ENCODE measurements around the gene CSMD2. TPM values are rescaled to one million over a fixed set of nuclear protein-coding genes. Genes with fewer than 3 reads are reported as not detected.
"Not testable (repeated sequence)": the region's sequence is repeated elsewhere in the genome, so short reads cannot be mapped to it uniquely, and the experiment has no call there.

CSMD2 gene
- total RNA-seq, 4 donors from 2014 or later = 0.60 to 2.5 (median 1.2) TPM

GRCh38 chr1:34019741-34020552 is 145.1 kb downstream of the CSMD2 start:
- 77 to 79% methylated on average over 7 of the region's 7 CpGs for WGBS, 2 donors
- Histone ChIP-seq H3K4me1 (no peaks in the 10 kb centered on the region), H3K27ac (no peak overlapping the region), H3K9me3 (no peaks in the 10 kb centered on the region), H3K27me3 (no peaks in the 10 kb centered on the region), H3K4me3 (no peak overlapping the region), H3K36me3 (no peaks in the 10 kb centered on the region)
- no peak for DNase-seq (ENCODE audit: low spot score in 2 of 2)
- TF ChIP-seq EP300 (IDR thresholded peaks at IDR 0.05) = no peak

DNA sequence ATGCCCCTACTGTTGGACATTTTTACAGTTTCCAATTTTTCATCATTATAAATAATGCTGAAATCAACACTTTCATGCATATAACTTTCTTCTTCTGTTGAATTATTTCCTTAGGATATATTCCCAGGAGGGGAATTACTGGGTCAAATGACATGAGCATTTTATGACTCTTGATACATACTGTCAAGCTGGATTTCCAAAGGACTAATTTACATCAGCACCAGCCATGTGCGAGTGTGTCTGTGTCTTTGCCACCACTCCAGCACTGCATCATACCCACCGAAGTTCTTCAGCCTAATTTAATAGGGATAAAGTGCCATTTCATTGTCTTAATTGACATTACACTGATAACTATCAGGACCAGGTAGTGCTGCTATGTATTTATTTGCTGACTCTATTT is 146.7 kb downstream of the CSMD2 start:
- TF ChIP-seq EP300 (IDR thresholded peaks at IDR 0.05) (no peak), POLR2A (IDR thresholded peaks at IDR 0.05) (no peak)
- TF ChIP-seq, protein P1, sequence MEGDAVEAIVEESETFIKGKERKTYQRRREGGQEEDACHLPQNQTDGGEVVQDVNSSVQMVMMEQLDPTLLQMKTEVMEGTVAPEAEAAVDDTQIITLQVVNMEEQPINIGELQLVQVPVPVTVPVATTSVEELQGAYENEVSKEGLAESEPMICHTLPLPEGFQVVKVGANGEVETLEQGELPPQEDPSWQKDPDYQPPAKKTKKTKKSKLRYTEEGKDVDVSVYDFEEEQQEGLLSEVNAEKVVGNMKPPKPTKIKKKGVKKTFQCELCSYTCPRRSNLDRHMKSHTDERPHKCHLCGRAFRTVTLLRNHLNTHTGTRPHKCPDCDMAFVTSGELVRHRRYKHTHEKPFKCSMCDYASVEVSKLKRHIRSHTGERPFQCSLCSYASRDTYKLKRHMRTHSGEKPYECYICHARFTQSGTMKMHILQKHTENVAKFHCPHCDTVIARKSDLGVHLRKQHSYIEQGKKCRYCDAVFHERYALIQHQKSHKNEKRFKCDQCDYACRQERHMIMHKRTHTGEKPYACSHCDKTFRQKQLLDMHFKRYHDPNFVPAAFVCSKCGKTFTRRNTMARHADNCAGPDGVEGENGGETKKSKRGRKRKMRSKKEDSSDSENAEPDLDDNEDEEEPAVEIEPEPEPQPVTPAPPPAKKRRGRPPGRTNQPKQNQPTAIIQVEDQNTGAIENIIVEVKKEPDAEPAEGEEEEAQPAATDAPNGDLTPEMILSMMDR (IDR thresholded peaks at IDR 0.05) = no peak
- no peaks in the 10 kb centered on the region for H3K4me1 ChIP-seq

GRCh38 chr1:34016281-34016680 is 148.7 kb downstream of the CSMD2 start:
- not testable (repeated sequence) for H3K9me3 ChIP-seq
- 91 to 100% methylated on average over 3 of the region's 3 CpGs for WGBS, 2 donors

More for the DNA sequence above, 146.7 kb downstream of the CSMD2 start:
- Histone ChIP-seq H3K4me3 (no peak overlapping the region), H3K9me3 (no peaks in the 10 kb centered on the region), H3K27ac (no peak overlapping the region), H3K36me3 (no peaks in the 10 kb centered on the region), H3K27me3 (no peaks in the 10 kb centered on the region)
- no peak for DNase-seq (ENCODE audit: low spot score in 2 of 2)
- 51 to 66% methylated on average over 2 of the region's 2 CpGs for WGBS, 2 donors

GRCh38 chr1:34013958-34014737 is 150.9 kb downstream of the CSMD2 start:
- Histone ChIP-seq H3K27me3 (no peaks in the 10 kb centered on the region), H3K27ac (no peak overlapping the region), H3K4me3 (no peak overlapping the region), H3K4me1 (no peaks in the 10 kb centered on the region), H3K36me3 (no peaks in the 10 kb centered on the region), H3K9me3 (no peaks in the 10 kb centered on the region)
- no peak for DNase-seq (ENCODE audit: low spot score in 2 of 2)
- TF ChIP-seq EP300 (IDR thresholded peaks at IDR 0.05) (no peak), POLR2A (IDR thresholded peaks at IDR 0.05) (no peak)
- TF ChIP-seq, protein P1 (IDR thresholded peaks at IDR 0.05) = peak in 2 of 5 experiments; percentile 13 to 24
- 50% methylated on average over 11 of the region's 11 CpGs for WGBS, 2 donors

More at GRCh38 chr1:34016281-34016680, 148.7 kb downstream of the CSMD2 start:
- H3K4me3 ChIP-seq; DNase-seq (ENCODE audit: low spot score in 2 of 2); H3K27ac ChIP-seq; H3K36me3 ChIP-seq; H3K27me3 ChIP-seq; H3K4me1 ChIP-seq: not testable (repeated sequence)

DNA sequence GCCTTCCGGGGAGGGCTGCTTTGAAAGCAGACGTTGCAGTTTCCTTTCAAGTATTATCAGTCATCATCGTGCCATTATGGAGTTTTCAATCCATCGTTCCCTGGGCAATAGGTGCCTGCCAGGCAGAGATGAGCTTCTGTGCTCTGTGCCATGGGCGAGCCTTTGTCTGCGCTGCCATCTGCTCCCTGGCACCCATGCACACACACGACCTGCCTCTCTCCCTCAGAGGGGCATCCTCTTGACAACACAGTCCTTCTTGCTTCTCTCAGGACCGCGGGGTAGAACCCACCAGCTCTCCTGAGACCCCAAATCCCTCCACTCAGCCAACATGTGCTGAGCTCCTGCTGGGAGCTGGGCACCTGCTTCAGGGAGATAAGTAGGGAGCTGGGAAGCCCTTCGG is 151.9 kb downstream of the CSMD2 start:
- Histone ChIP-seq H3K9me3 (no peaks in the 10 kb centered on the region), H3K4me3 (no peak overlapping the region), H3K27me3 (no peaks in the 10 kb centered on the region), H3K27ac (no peak overlapping the region), H3K36me3 (no peaks in the 10 kb centered on the region), H3K4me1 (no peaks in the 10 kb centered on the region)
- TF ChIP-seq, protein P1 (IDR thresholded peaks at IDR 0.05) = no peak
- TF ChIP-seq POLR2A (IDR thresholded peaks at IDR 0.05) (no peak), EP300 (IDR thresholded peaks at IDR 0.05) (no peak)
- 62 to 80% methylated on average over 10 of the region's 10 CpGs for WGBS, 2 donors
- no peak for DNase-seq (ENCODE audit: low spot score in 2 of 2)
